ENCODE data around the gene GRHL3. TPM values are rescaled to one million over a fixed set of nuclear protein-coding genes. Genes with fewer than 3 reads are reported as not detected.

GRHL3 gene
- total RNA-seq, 3 donors from 2014 or later: 0.65 TPM; not detected in 2

- no peaks in the 10 kb centered on the region for H3K9me3 ChIP-seq
- H3K4me1 ChIP-seq (ENCODE audit: low read depth): peaks cover 19% of the 10 kb centered on the region
- ATAC-seq (no peak), DNase-seq (no peak)
- intact Hi-C loops (cut with DNase I, micrococcal nuclease): no loop called here
- no peak for TF ChIP-seq CTCF (IDR thresholded peaks at IDR 0.05)
- no peaks in the 10 kb centered on the region for H3K36me3 ChIP-seq (ENCODE audit: low read depth)
- no peak overlapping the region for H3K4me3 ChIP-seq
Observed at GRCh38 chr1:24387636-24388175, 68.5 kb downstream of the GRHL3 start.

GRCh38 chr1:24388331-24388885 is 69.3 kb downstream of the GRHL3 start:
- peaks cover 19% of the 10 kb centered on the region for H3K4me1 ChIP-seq (ENCODE audit: low read depth)
- intact Hi-C loops (cut with DNase I, micrococcal nuclease): no loop called here

GRCh38 chr1:24389231-24389678 is 70.1 kb downstream of the GRHL3 start:
- Histone ChIP-seq H3K36me3 (ENCODE audit: low read depth) (no peaks in the 10 kb centered on the region), H3K4me3 (no peak overlapping the region), H3K4me1 (ENCODE audit: low read depth) (peaks cover 19% of the 10 kb centered on the region), H3K9me3 (no peaks in the 10 kb centered on the region)
- intact Hi-C loops (cut with DNase I, micrococcal nuclease): no loop called here
- ATAC-seq: peak; percentile 5
- no peak for DNase-seq
- TF ChIP-seq CTCF (IDR thresholded peaks at IDR 0.05): no peak

More at GRCh38 chr1:24388331-24388885, 69.3 kb downstream of the GRHL3 start:
- no peak for TF ChIP-seq CTCF (IDR thresholded peaks at IDR 0.05)
- no peak overlapping the region for H3K4me3 ChIP-seq
- DNase-seq (no peak), ATAC-seq (no peak)
- H3K36me3 ChIP-seq (ENCODE audit: low read depth): no peaks in the 10 kb centered on the region
- no peaks in the 10 kb centered on the region for H3K9me3 ChIP-seq

- DNase-seq (peak; percentile 74 to 81 (median 80)), ATAC-seq (peak; percentile 86)
- Histone ChIP-seq H3K4me3 (no peak overlapping the region), H3K4me1 (ENCODE audit: low read depth) (peaks cover 14% of the 10 kb centered on the region), H3K36me3 (ENCODE audit: low read depth) (no peaks in the 10 kb centered on the region), H3K9me3 (no peaks in the 10 kb centered on the region)
- peak; percentile 86 for TF ChIP-seq CTCF (IDR thresholded peaks at IDR 0.05)
- intact Hi-C loops (cut with DNase I, micrococcal nuclease): loop anchor here (2.0 to 5.0 kb wide), 2 partner anchors 189 to 192 kb away; no protein-coding TSS in a partner anchor
Observed at GRCh38 chr1:24390924-24391782, 72.0 kb downstream of the GRHL3 start.

GRCh38 chr1:24391882-24392603 is 72.9 kb downstream of the GRHL3 start:
- ATAC-seq (peak; percentile 87), DNase-seq (peak; percentile 70 to 78 (median 76))
- intact Hi-C loops (cut with DNase I, micrococcal nuclease): loop anchor here (2.0 to 5.0 kb wide), 2 partner anchors 190 to 193 kb away; no protein-coding TSS in a partner anchor
- H3K4me1 ChIP-seq (ENCODE audit: low read depth): peaks cover 14% of the 10 kb centered on the region
- no peaks in the 10 kb centered on the region for H3K9me3 ChIP-seq
- no peaks in the 10 kb centered on the region for H3K36me3 ChIP-seq (ENCODE audit: low read depth)
- no peak overlapping the region for H3K4me3 ChIP-seq
- peak; percentile 79 for TF ChIP-seq CTCF (IDR thresholded peaks at IDR 0.05)

Data from mucosa of descending colon (tissue), 3 donors.